CD4-positive, alpha-beta memory T cell (primary cell): ENCODE measurements around the gene PRMT1. TPM values are rescaled to one million over a fixed set of nuclear protein-coding genes. Genes with fewer than 3 reads are reported as not detected.
A peak's percentile ranks its signal among the peaks of the same experiment; 100 is the strongest.

Experiments
- CTCF ChIA-PET: fragments of 350-600 bp; sonication (Branson Sonifier 250); formaldehyde crosslinking; loops from one replicate; lab custom pipeline; 2021; ENCODE audit warnings: inconsistent platforms; ENCODE audit not compliant: partially characterized antibody; lab: Charles Lee
- POLR2A ChIA-PET: fragments of 350-600 bp; sonication (Branson Sonifier 250); formaldehyde crosslinking; loops from one replicate; lab custom pipeline; 2021; ENCODE audit not compliant: partially characterized antibody; lab: Charles Lee
- DNase-seq, 5 donors: peaks; one replicate each; pipeline versions ENCODE4 v3.0.0 to v3.0.0-alpha.2; 2020 to 2022; ENCODE audit warnings: mixed read lengths in 1 of 5
- H3K27ac ChIP-seq: one replicate; pipeline ENCODE4 v1.7.0; 2013; ENCODE audit warnings: low read depth, low read length
- H3K27me3 ChIP-seq: 2 replicates; pipeline ENCODE4 v1.7.0; 2013; ENCODE audit warnings: mild to moderate bottlenecking, low read length, moderate library complexity; ENCODE audit not compliant: insufficient read depth
- H3K36me3 ChIP-seq: 2 replicates; pipeline ENCODE4 v1.7.0; 2013; ENCODE audit warnings: mild to moderate bottlenecking, low read length, moderate library complexity; ENCODE audit not compliant: insufficient read depth
- H3K4me1 ChIP-seq: 2 replicates; pipeline ENCODE4 v1.7.0; 2013; ENCODE audit warnings: mild to moderate bottlenecking, low read length, moderate library complexity; ENCODE audit not compliant: insufficient read depth
- H3K4me3 ChIP-seq, 2 donors: one replicate each; pipeline ENCODE4 v1.7.0; 2013; ENCODE audit warnings: low read length in 2 of 2, mild to moderate bottlenecking in 1 of 2
- H3K9me3 ChIP-seq, 2 donors: one replicate each; pipeline ENCODE4 v1.7.0; 2013; ENCODE audit warnings: low read length in 2 of 2, control low read depth in 1 of 2; ENCODE audit not compliant: control insufficient read depth in 1 of 2
- H3K27ac Mint-ChIP-seq, 7 donors: one replicate each; pipeline ENCODE4 v1.8.0; 2020 to 2021; ENCODE audit warnings: mixed read lengths in 7 of 7, mild to moderate bottlenecking in 6 of 7, inconsistent platforms in 3 of 7, moderate library complexity in 3 of 7
- H3K27me3 Mint-ChIP-seq, 2 donors: one replicate each; pipeline ENCODE4 v1.8.0; 2020 to 2021; ENCODE audit warnings: mixed read lengths in 2 of 2
- H3K36me3 Mint-ChIP-seq, 2 donors: one replicate each; pipeline ENCODE4 v1.8.0; 2020 to 2021; ENCODE audit warnings: mixed read lengths in 2 of 2, inconsistent platforms in 1 of 2, mild to moderate bottlenecking in 1 of 2
- H3K4me1 Mint-ChIP-seq, 4 donors: one replicate each; pipeline ENCODE4 v1.8.0; 2020 to 2021; ENCODE audit warnings: mixed read lengths in 4 of 4, mild to moderate bottlenecking in 1 of 4
- H3K4me3 Mint-ChIP-seq, 8 donors: one replicate each; pipeline ENCODE4 v1.8.0; 2020 to 2021; ENCODE audit warnings: mixed read lengths in 8 of 8, mild to moderate bottlenecking in 7 of 8, moderate library complexity in 6 of 8, inconsistent platforms in 3 of 8
- H3K9me3 Mint-ChIP-seq, 8 donors: one replicate each; pipeline ENCODE4 v1.8.0; 2020 to 2021; ENCODE audit warnings: mixed read lengths in 8 of 8, mild to moderate bottlenecking in 5 of 8, inconsistent platforms in 3 of 8, moderate library complexity in 1 of 8
- intact Hi-C: fragments of 100-400 bp; cut with micrococcal nuclease; formaldehyde crosslinking; loops from one replicate; pipeline ENCODE4 v1.15.1; 2023
- polyA plus RNA-seq, 2 donors: library from polyadenylated mRNA; unstranded; fragments of 300-500 nt; fragmentation: Illumina TruSeq; gene quantifications; one replicate each; pipeline ENCODE4 v1.2.3, GENCODE V29; 2021
- total RNA-seq, 2 experiments: library from RNA; stranded (reverse); gene quantifications; one replicate each; pipeline ENCODE4 v1.2.3, GENCODE V29; 2021

The PRMT1 gene
- total and polyA plus RNA-seq, 4 experiments from 2014 or later, result 76.6 to 213 (median 116) TPM

DNA sequence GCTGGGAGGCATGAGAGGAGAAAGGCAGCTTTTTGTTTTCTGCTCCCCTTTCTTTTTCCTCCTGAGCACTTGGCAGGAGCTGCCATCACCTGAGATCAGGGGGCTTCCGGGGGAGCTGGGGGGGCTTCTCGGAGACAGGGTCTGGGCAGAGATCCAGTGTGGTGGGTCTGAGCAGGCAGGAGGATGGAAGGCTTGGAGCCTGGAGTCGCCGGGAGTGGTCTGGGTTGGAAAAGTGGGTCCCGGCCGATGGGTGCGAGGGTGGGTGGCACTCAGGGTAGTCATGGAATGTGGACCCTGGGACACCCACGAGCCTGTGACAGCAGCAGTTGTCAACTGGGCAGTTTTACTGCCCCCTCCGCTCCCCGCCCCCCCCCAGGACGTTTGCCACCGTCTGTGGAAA is 10.1 kb downstream of the PRMT1 start:
- H3K36me3 ChIP-seq, result peaks cover 29% of the 10 kb centered on the region
- peaks cover 20 to 41% of the 10 kb centered on the region in 2 donors for H3K36me3 Mint-ChIP-seq
- H3K4me3 Mint-ChIP-seq, result no peak overlapping the region
- H3K9me3 ChIP-seq, result no peaks in the 10 kb centered on the region
- peaks cover 12 to 23% (median 18%) of the 10 kb centered on the region in 4 donors for H3K4me1 Mint-ChIP-seq
- ChIA-PET POLR2A (interaction anchor here (0.6 to 1.1 kb wide), 2 partner anchors 8 to 29 kb away, joined by 3 to 4 read pairs; no protein-coding TSS in a partner anchor), CTCF (no interaction called here)
- intact Hi-C loops, result no loop called here
- peak in 1 of 5 donors; percentile 25 for DNase-seq
- peaks cover under 1% of the 10 kb centered on the region for H3K27me3 ChIP-seq
- H3K9me3 Mint-ChIP-seq, result no peaks in the 10 kb centered on the region
- no peak overlapping the region for H3K4me3 ChIP-seq
- peaks cover 27% of the 10 kb centered on the region for H3K4me1 ChIP-seq
- no peak overlapping the region for H3K27ac ChIP-seq
- peaks cover 6 to 13% of the 10 kb centered on the region in 2 donors for H3K27me3 Mint-ChIP-seq
- H3K27ac Mint-ChIP-seq, result peak overlapping the region in 1 of 7 donors; percentile 41

DNA sequence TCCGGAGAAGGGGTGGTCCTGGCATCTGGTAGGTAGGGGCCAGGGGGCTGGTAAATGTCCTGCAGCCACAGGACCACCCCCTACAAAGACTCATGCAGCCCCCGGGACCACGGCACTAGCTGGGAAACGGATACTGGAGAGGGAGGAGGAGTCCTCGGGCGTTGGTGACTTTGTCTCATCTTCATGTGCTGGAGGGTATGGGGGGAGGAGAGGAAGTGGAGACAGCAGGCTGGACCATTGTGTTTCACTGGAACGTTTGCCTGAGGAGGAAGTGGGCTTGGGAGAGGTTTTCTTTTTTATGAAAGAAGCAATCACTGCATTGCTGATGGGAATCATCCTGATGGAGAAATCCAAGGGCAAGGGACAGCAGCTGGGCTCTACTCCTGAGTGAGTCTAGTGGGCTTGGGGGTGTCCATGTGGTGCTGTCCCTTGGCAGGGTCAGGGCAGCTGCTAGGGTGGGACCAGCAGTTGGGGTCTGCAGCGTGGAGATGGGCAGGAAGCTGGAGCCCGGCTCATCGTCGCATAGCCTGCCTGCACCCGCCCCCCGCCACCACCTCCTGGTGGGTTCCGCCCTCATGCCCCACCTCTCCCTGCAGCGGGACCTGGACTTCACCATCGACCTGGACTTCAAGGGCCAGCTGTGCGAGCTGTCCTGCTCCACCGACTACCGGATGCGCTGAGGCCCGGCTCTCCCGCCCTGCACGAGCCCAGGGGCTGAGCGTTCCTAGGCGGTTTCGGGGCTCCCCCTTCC is 10.7 kb downstream of the PRMT1 start:
- peak overlapping the region in 3 of 7 donors; percentile 8 to 77 (median 37) for H3K27ac Mint-ChIP-seq
- no peaks in the 10 kb centered on the region for H3K9me3 Mint-ChIP-seq
- no peak overlapping the region for H3K4me3 Mint-ChIP-seq
- intact Hi-C loops, result no loop called here
- peaks cover 8 to 13% of the 10 kb centered on the region in 2 donors for H3K27me3 Mint-ChIP-seq
- peaks cover 12 to 27% (median 17%) of the 10 kb centered on the region in 4 donors for H3K4me1 Mint-ChIP-seq
- Histone ChIP-seq H3K27me3 (peaks cover 4% of the 10 kb centered on the region), H3K9me3 (no peaks in the 10 kb centered on the region), H3K4me1 (peaks cover 27% of the 10 kb centered on the region), H3K36me3 (peaks cover 25% of the 10 kb centered on the region), H3K4me3 (no peak overlapping the region), H3K27ac (no peak overlapping the region)
- CTCF ChIA-PET, result no interaction called here
- DNase-seq, result peak in 1 of 5 donors; percentile 36
- POLR2A ChIA-PET, result interaction anchor here (0.6 to 1.1 kb wide), 2 partner anchors 9 to 28 kb away, joined by 3 to 4 read pairs; no protein-coding TSS in a partner anchor
- peaks cover 15 to 36% of the 10 kb centered on the region in 2 donors for H3K36me3 Mint-ChIP-seq

DNA sequence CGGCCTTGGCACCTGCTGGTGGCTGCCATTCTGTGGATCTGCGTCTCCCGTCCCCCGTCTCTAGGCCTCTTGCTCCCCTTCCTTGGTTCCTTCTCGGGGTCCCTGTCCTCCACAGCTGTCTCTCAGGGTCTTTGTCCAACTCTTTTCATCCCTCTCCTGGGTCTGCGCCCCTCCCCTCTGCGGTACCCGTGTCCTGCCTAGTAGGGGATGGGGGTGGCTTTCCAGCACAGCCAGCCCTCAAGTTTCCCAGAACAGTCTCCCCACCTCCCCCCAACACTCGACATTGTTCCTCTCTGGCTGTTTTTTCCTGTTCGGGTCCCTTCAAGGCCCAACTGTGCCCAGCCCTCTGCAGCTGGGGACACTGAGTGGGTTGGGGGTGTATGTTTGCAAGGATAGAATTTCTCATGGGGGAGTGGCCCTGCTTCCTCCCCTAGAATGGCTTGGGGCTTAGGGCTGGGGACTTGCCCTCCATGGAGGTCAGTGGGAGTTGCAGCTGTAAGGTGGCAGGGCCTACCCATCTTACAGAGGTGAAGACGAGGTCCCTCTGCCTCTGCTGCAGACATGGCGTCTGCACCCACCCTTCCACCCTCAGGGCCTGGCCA is 11.6 kb downstream of the PRMT1 start:
- peaks cover 12 to 27% (median 17%) of the 10 kb centered on the region in 4 donors for H3K4me1 Mint-ChIP-seq
- H3K4me3 Mint-ChIP-seq, result no peak overlapping the region
- Histone ChIP-seq H3K36me3 (peaks cover 24% of the 10 kb centered on the region), H3K27ac (no peak overlapping the region), H3K27me3 (peaks cover 4% of the 10 kb centered on the region), H3K4me3 (no peak overlapping the region), H3K4me1 (peaks cover 27% of the 10 kb centered on the region), H3K9me3 (no peaks in the 10 kb centered on the region)
- peaks cover 15 to 31% of the 10 kb centered on the region in 2 donors for H3K36me3 Mint-ChIP-seq
- peak overlapping the region in 2 of 7 donors; percentile 10 to 31 for H3K27ac Mint-ChIP-seq
- no peaks in the 10 kb centered on the region for H3K9me3 Mint-ChIP-seq
- intact Hi-C loops, result no loop called here
- POLR2A ChIA-PET, result no interaction called here
- CTCF ChIA-PET, result no interaction called here
- peak in 1 of 5 donors; percentile 15 for DNase-seq
- peaks cover 8 to 13% of the 10 kb centered on the region in 2 donors for H3K27me3 Mint-ChIP-seq

DNA sequence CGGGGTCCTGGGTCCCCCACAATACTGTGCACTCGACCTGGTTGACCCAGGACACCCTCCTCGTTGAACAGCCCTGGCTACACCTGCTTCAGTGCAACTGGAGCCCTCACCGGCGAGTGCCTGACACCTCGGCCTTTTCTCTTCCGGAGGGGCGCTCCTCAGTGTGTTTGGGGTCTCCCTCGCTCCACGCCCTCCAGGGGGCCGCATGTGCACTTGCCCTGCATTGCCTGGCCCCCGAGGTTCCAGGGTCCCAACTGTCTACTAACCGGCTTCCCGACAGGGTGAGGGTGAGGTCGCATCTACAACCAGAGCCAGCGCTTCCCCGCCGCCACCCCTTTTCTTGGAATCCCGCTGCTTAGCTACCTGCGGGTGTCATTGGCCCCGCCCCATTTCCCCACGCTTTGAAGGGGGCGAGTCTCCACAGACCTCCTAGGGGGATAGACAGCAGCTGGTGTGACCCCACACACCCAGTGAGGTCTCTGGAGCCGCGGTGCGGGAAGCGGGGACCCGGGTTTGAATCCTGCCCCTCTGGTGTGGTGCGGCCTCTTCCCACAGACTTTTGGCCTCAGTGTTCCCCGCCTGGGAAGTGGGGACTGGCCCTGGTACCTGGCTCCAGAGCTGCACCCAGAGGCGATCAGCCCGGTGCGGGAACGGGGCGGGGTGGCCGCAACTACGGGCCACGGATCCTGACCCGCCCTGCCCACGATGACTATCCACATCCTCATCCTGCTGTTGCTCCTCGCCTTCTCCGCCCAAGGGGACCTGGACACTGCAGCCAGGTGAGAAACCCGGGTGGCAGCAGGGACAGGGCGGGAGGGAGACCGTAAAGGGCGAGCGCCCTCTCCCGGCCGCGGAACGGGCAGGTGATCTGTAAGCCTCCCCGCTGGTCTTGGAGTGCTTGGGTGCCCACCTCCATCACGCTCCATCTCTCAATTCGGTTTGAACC is 12.3 kb downstream of the PRMT1 start, which contains the start of gene ADM5:
ADM5 (plus strand) TSS at position 462 of the 946 bp plus-strand sequence; CDS start at position 706, 244 bp downstream.
- Mint-ChIP-seq H3K4me1 (peaks cover 14 to 27% (median 17%) of the 10 kb centered on the region in 4 donors), H3K27ac (peak within 1 kb of the TSS in 6 of 7 donors; percentile 25 to 84 (median 47)), H3K4me3 (peak within 1 kb of the TSS; percentile 85 to 94 (median 90)), H3K9me3 (no peaks in the 10 kb centered on the region), H3K36me3 (peaks cover 10 to 23% of the 10 kb centered on the region in 2 donors), H3K27me3 (peaks cover 10 to 16% of the 10 kb centered on the region in 2 donors)
- Histone ChIP-seq H3K27ac (no peak within 1 kb of the TSS), H3K4me1 (peaks cover 27% of the 10 kb centered on the region), H3K36me3 (peaks cover 16% of the 10 kb centered on the region), H3K4me3 (peak within 1 kb of the TSS in 1 of 2 donors; percentile 49), H3K9me3 (no peaks in the 10 kb centered on the region), H3K27me3 (peaks cover 4% of the 10 kb centered on the region)
- intact Hi-C loops, result no loop called here
- DNase-seq, result peak in 2 of 5 donors; percentile 19 to 46
- POLR2A ChIA-PET, result interaction anchor here (1.3 kb wide), 1 partner anchor 13 kb away, joined by 4 read pairs; no protein-coding TSS in a partner anchor
- CTCF ChIA-PET, result interaction anchor here (0.9 to 1.6 kb wide), 4 partner anchors 9 to 28 kb away, joined by 3 to 5 read pairs (median 3); no protein-coding TSS in a partner anchor

DNA sequence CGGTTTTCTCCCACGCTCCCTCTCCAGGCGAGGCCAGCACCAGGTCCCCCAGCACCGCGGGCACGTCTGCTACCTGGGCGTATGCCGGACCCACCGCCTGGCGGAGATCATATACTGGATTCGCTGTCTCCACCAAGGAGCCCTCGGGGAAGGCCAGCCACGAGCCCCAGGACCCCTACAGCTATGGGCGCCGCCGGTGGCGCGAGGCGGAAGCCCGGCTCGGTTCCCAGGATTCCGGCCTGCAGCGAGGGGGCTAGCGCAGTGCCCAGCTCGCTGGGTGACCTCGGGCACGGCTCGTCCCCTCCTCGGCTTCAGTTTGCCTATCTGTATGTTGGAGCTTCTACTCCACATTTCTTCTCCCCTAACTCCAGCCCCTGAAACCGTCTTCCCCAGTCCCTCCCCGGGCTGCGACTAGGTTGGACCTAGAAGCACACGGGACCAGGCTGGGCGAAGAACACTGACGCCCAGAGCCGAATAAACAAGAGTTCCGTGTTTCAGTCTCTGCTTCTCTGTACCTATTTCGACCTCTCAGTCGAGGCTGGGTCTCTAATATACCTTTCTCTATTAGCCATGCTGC is 13.1 kb downstream of the PRMT1 start:
- intact Hi-C loops, result no loop called here
- H3K4me3 Mint-ChIP-seq, result peak overlapping the region; percentile 85 to 94 (median 90)
- no peaks in the 10 kb centered on the region for H3K9me3 Mint-ChIP-seq
- Histone ChIP-seq H3K4me3 (peak overlapping the region in 1 of 2 donors; percentile 49), H3K27ac (no peak overlapping the region), H3K4me1 (peaks cover 27% of the 10 kb centered on the region), H3K9me3 (no peaks in the 10 kb centered on the region), H3K27me3 (peaks cover 4% of the 10 kb centered on the region), H3K36me3 (peaks cover 12% of the 10 kb centered on the region)
- H3K27ac Mint-ChIP-seq, result peak overlapping the region in 6 of 7 donors; percentile 25 to 84 (median 47)
- peaks cover 10 to 16% of the 10 kb centered on the region in 2 donors for H3K27me3 Mint-ChIP-seq
- ChIA-PET POLR2A (interaction anchor here (1.3 kb wide), 1 partner anchor 14 kb away, joined by 4 read pairs; no protein-coding TSS in a partner anchor), CTCF (interaction anchor here (0.9 to 1.6 kb wide), 4 partner anchors 9 to 27 kb away, joined by 3 to 5 read pairs (median 3); no protein-coding TSS in a partner anchor)
- DNase-seq, result peak in 1 of 5 donors; percentile 20
- peaks cover 14 to 27% (median 17%) of the 10 kb centered on the region in 4 donors for H3K4me1 Mint-ChIP-seq
- H3K36me3 Mint-ChIP-seq, result peaks cover 8 to 19% of the 10 kb centered on the region in 2 donors

DNA sequence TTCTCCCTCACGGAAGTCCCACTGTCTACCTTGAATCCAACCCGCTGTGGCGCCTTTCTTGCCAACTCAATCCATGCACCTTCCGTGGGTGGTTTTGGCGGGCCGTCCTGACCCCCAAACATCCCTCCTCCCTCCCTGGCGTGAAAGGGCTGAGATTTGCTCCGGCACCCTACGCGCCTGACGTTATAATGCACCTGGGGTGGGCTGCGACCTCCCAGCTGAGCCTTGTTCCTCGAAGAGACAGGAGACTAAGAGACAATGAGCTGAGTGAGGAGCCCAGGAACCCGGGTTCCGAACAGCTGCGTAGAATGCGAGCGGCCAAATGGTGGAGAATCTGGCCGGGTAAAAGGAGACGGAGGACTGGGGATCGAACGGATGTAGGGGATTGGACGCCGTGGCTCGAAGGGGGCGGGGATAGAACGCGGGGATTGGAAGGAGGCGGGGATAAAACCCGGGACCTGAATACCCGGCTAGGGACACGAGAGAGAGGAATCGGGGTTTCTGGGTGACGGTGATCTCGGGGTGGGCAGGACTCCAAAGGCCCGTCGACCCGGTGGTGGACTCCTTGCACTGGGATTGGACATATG is 13.7 kb downstream of the PRMT1 start, which contains the start of gene CPT1C:
CPT1C (plus strand) TSS at position 461 of the 587 bp plus-strand sequence. CDS start 1,137 bp downstream, outside the sequence.
- Histone ChIP-seq H3K27ac (peak within 1 kb of the TSS; percentile 30), H3K36me3 (peaks cover 6% of the 10 kb centered on the region), H3K27me3 (peaks cover 4% of the 10 kb centered on the region), H3K4me3 (peak within 1 kb of the TSS in 1 of 2 donors; percentile 49), H3K4me1 (peaks cover 27% of the 10 kb centered on the region), H3K9me3 (no peaks in the 10 kb centered on the region)
- POLR2A ChIA-PET, result interaction anchor here (1.0 kb wide), 1 partner anchor 13 kb away, joined by 3 read pairs; the partner anchor contains the start of gene PRMT1
- CTCF ChIA-PET, result interaction anchor here (0.9 to 1.6 kb wide), 3 partner anchors 10 to 27 kb away, joined by 3 to 5 read pairs (median 3); no protein-coding TSS in a partner anchor
- H3K9me3 Mint-ChIP-seq, result no peaks in the 10 kb centered on the region
- peak within 1 kb of the TSS; percentile 85 to 94 (median 90) for H3K4me3 Mint-ChIP-seq
- peaks cover 10 to 16% of the 10 kb centered on the region in 2 donors for H3K27me3 Mint-ChIP-seq
- intact Hi-C loops, result no loop called here
- peaks cover 14 to 27% (median 17%) of the 10 kb centered on the region in 4 donors for H3K4me1 Mint-ChIP-seq
- DNase-seq, result peak; percentile 29 to 67 (median 40)
- peak within 1 kb of the TSS; percentile 38 to 84 (median 45) for H3K27ac Mint-ChIP-seq
- peaks cover 5 to 13% of the 10 kb centered on the region in 2 donors for H3K36me3 Mint-ChIP-seq
